PFSK-1 (cell line): Measurements from ENCODE around the gene CACNA1I.

Experiments used
- POLR2AphosphoS5 ChIP-seq: IDR thresholded peaks from 2 replicates; pipeline ENCODE4 v1.6.1; 2012; ENCODE audit warnings: low read depth, mild to moderate bottlenecking, control low read depth, low read length, moderate library complexity
- SIN3A ChIP-seq: IDR thresholded peaks from 2 replicates; pipeline ENCODE4 v1.6.1; 2012; ENCODE audit warnings: mild to moderate bottlenecking, low read length, moderate library complexity, borderline replicate concordance; ENCODE audit not compliant: insufficient read depth
- TAF1 ChIP-seq: IDR thresholded peaks from 2 replicates; pipeline ENCODE4 v1.6.1; 2012; ENCODE audit warnings: low read length, control low read depth, borderline replicate concordance; ENCODE audit not compliant: insufficient read depth
- TF ChIP-seq, protein P1 (sequence below), 2 experiments: IDR thresholded peaks; 2 replicates each; pipeline versions ENCODE4 v1.6.1 to v1.8.0; 2011 to 2012; ENCODE audit warnings: low read depth in 2 of 2, low read length in 2 of 2, control low read depth in 1 of 2, inconsistent platforms in 1 of 2, mild to moderate bottlenecking in 1 of 2, moderate library complexity in 1 of 2; ENCODE audit not compliant: insufficient read depth in 1 of 2

- TF ChIP-seq, protein P1, sequence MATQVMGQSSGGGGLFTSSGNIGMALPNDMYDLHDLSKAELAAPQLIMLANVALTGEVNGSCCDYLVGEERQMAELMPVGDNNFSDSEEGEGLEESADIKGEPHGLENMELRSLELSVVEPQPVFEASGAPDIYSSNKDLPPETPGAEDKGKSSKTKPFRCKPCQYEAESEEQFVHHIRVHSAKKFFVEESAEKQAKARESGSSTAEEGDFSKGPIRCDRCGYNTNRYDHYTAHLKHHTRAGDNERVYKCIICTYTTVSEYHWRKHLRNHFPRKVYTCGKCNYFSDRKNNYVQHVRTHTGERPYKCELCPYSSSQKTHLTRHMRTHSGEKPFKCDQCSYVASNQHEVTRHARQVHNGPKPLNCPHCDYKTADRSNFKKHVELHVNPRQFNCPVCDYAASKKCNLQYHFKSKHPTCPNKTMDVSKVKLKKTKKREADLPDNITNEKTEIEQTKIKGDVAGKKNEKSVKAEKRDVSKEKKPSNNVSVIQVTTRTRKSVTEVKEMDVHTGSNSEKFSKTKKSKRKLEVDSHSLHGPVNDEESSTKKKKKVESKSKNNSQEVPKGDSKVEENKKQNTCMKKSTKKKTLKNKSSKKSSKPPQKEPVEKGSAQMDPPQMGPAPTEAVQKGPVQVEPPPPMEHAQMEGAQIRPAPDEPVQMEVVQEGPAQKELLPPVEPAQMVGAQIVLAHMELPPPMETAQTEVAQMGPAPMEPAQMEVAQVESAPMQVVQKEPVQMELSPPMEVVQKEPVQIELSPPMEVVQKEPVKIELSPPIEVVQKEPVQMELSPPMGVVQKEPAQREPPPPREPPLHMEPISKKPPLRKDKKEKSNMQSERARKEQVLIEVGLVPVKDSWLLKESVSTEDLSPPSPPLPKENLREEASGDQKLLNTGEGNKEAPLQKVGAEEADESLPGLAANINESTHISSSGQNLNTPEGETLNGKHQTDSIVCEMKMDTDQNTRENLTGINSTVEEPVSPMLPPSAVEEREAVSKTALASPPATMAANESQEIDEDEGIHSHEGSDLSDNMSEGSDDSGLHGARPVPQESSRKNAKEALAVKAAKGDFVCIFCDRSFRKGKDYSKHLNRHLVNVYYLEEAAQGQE (IDR thresholded peaks at IDR 0.05; ENCODE audit: insufficient read depth in 1 of 2, low read depth in 2 of 2, low read length in 2 of 2): no peak
- TF ChIP-seq SIN3A: no peak
- TF ChIP-seq POLR2AphosphoS5: no peak
- TF ChIP-seq TAF1: no peak
Observed at GRCh38 chr22:39675947-39676346, 105.4 kb downstream of the CACNA1I start.
